NOMO-1 treated with dmso at 0.1 percent for 144 hours (cell line): ENCODE results near the gene GMEB2.

Experiments
- DNase-seq: peaks from one replicate; lab custom pipeline; 2025; ENCODE audit not compliant: unreplicated experiment; lab: John Stamatoyannopoulos, UW

Gene GMEB2

GRCh38 chr20:63547725-63548480 is 79.0 kb downstream of the GMEB2 start, which contains the start of gene SRMS:
Gene SRMS (minus strand): TSS chr20:63547749. CDS start chr20:63547463, 286 bp downstream.
- DNase-seq = no peak

GRCh38 chr20:63546956-63547724 is 79.8 kb downstream of the GMEB2 start:
- DNase-seq = no peak

DNA sequence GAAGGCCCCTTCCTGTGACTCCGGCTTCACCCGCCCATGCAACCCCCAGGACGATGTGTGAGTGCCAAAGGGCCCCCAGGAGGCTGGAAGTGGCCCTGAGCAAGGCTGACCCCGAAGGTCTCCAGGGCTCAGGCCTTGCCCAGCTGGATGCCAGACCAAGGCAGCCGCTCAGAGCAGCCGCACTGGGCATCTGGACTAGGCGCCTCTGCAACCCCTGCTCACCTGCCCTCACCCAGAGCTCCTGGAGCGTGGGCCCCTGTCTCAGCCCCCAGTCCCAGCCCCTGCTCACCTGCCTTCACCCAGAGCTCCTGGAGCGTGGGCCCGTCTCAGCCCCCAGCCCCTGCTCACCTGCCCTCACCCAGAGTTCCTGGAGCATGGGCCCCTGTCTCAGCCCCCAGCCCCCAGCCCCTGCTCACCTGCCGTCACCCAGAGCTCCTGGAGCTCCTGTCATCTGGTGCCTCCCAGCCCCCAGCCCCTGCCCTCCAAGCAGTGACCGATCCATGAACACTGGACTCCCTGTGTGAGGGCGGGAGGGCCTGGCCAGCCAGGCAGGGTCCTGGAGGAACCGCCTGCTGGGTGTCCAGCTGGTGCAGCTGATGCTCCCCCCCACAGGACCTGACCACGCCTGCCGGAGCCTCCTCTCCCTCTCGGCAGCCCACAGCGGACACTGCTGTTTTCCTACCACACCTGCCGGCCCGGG is 80.5 kb downstream of the GMEB2 start:
- no peak for DNase-seq

GRCh38 chr20:63545814-63546213 is 81.1 kb downstream of the GMEB2 start:
- no peak for DNase-seq

DNA sequence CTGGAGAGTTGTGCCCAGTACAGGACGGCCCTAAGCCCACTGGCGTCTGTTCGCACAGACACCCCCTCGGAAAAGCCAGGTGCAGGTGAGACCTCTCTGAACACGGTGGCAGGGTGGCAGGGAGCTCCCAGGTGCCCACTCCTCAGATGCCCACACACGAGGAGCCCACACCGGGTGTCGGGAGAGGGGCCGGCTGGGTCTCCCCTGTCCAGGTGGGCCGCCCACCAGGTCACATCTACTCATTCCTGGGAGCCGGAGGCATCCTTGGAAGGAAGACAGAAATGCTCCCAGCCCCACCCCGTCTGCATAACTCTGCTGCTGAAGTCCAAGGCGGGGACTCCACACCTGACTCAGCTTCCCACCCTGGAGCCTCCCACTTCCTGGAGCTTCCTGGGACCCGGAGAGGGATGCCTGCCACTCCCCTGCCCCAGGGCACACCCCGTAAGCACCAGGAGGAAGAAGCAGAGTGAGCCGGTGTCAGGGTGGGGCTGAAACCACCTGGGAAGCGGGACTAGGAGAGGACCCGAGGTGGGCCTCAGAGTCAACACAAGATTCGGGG is 81.9 kb downstream of the GMEB2 start:
- DNase-seq = no peak

DNA sequence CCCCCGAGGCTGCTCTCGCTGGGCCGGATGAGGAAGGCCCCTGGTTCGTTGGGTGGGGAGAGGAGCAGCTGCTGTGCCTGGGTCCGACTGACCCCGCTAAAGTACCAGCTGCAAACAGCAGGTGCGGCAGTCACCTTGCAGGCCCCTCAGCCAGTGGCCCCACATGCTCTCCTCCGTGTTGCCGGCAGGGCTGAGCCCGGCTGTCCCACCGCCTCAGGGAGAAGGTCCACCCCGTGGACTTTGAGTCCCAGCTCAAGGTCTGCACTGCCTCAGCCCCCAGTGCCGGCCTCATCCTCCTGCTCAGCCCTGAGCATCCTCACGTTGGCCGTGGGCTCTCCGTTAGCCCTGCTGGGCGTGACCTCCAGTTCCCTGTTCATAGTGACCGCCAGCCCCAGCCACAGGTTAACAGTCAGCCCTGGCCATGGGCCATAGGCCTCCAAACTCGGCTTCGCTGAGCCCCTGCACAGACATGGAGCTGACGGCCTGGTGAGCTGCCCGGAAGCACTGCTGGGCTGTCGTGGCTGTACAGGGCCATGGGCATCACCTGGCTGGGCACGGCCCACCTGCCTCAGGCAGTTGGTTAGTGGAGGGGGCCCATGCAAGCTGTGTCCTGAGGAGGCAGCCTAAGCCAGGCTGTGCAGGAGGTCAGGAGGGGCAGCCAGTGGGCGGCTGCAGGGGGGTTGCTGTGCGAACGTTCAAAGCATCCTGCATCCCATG is 82.5 kb downstream of the GMEB2 start:
- DNase-seq = no peak

DNA sequence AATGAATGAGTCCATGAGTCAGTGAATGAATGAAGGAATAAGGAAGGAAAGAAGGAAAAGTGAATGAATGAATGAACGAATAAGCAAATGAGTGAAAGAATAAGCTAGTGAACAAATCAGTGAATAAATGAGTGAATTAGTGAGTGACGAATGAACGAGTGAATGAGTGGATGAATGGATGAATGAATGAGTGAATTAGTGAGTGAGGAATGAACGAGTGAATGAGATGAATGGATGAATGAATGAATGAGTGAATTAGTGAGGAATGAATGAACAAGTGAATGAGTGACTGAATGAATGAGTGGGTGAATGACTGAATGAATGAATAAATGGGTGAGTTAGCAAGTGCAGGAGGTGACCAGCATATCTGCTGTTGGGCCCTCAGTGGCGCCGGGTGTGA is 83.2 kb downstream of the GMEB2 start:
- no peak for DNase-seq

DNA sequence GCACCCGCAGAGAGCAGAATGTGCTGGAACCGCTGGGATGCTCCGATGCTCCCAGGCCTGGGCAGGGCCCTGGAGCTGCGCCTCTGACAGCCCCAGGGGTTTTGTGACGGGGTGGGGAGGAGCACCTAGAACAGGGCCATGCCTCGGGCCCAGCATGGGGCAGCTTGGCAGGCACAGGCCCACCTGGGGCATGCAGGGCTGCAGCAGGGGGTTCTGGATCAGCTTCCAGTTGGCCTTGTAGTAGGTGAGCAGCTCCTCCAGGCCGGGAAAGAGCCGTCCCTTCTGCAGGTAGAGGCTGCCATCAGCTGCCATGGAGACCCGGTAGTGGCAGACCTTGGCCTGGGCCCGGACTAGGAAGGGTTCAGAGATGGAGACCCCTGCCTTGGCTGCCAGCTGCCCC is 83.8 kb downstream of the GMEB2 start:
- DNase-seq = no peak

DNA sequence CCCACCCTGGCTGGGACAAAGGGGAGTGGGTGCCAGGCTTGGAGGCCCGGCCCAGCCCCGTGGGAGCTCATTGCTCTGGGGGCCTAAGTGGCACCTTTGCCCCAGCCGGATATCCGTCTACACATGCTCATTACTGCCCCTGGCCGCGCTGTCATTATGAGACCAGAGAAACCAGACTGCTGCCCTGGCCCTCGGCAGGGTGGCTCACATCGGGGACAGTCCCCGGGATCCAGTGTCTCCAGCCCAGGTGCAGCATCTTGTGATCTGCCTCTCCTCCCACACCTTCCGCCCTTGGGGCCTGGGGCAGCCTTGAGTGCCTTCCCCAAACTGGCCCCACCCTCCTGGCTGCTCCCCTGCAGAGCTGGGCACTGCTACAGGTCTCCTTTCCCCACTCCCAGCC is 84.2 kb downstream of the GMEB2 start:
- DNase-seq = no peak

DNA sequence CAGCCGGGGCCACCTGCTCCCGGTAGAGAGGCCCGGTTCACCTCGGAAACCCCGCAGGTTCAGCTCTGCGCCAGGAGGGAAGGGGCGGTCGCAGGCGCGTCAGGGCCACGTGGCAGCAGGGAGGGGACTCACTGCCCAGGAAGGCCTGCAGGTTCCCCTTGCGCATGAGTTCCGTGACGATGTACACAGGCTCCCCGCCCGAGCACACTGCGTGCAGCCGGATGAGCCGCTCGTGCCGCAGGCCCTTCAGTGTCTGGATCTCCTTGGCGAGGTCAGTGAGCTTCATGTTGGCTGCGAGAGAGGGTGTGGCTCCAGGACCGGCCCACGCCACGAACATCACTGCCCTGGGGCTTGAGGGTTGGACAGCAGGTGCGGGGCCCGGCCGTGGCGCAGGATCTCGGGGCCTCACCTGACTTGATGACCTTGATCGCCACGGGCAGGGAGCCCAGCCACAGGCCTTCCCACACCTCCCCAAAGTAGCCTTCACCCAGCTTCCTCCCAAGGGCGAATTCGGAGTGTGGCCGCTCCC is 84.8 kb downstream of the GMEB2 start:
- DNase-seq = peak; percentile 35

GRCh38 chr20:63541371-63541770 is 85.5 kb downstream of the GMEB2 start:
- no peak for DNase-seq

DNA sequence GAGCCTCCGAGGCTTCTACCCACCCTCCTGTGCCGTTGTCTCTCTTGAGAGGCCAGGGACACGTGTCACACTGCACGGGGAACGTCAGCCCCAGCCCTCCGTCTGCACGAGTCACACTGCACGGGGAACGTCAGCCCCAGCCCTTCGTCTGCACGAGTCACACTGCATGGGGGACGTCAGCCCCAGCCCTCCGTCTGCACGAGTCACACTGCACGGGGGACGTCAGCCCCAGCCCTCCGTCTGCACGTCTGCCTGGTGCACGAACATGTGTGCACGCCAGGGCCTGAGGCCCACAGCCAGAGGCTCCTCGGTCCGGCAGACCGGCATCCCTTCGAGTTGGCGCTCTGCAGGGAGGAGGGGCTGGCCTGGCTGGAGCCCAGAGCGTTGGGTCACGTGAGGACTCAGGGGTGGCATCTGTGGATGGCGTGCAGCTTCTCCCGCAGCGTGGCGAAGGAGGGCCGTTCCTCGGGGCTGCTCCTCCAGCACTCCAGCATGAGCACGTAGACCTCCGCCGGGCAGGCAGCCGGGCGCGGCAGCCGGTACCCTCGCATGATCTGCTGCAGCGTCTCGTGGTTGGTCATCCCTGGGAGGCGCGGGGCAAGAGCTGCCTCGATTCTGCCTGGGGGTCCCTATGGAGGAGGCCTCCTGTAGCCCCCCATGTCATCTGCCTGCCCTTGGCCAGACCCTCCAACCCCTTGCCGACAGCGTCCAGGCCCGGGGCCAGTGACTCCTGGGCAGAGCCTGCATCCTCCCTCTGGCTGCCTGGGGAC is 86.3 kb downstream of the GMEB2 start:
- no peak for DNase-seq

GRCh38 chr20:63539441-63540370 is 87.2 kb downstream of the GMEB2 start:
- DNase-seq = no peak

DNA sequence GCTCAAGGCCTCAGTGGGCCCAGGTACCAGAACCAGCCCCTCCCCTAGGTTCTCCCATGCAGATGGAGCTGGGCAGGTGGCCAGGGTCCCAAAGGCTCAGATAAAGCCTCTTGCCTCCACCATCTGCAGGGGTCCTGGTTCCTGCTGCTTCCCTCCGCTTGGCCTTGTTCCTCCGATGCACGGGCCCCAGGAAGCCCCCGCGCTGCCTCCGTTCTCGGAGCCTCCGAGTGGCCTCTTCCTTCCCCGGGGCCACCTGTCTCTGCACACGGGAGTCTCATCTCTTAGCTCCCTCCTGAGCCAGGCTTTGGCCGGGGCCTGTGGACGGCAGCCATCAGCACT is 87.8 kb downstream of the GMEB2 start:
- DNase-seq = no peak

- no peak for DNase-seq
Measured at GRCh38 chr20:63538204-63539091, 88.5 kb downstream of the GMEB2 start.
